ENCODE measurements around the gene RNFT2.

DNA sequence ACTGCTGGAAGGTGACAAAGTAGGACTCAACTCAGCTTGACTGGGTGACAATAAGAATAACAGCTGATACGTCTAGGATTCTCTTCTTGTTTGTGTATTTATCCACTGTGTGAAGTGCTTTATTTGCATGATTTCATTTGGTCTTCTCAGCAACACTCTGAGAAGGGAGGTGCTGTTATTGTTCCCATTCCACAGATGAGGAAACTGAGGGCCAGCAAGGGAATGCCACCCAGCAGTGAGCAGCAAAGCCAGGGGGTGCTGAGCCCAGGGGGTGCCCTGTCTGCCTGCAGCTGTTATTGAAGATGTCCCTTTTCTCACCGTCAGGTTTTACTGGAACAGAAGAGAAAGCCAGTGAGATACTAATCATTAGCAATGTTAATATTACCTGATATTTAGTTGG is 62.8 kb downstream of the RNFT2 start:
- no peak for TF ChIP-seq POLR2AphosphoS5 (IDR thresholded peaks at IDR 0.05)
- TF ChIP-seq POLR2A (IDR thresholded peaks at IDR 0.05): no peak

All from breast epithelium (tissue), 3 donors.